ENCODE data around the gene TOGARAM2.

The TOGARAM2 gene

GRCh38 chr2:28995765-28996750 is 15.0 kb downstream of the TOGARAM2 start:
- TF ChIP-seq JUND (IDR thresholded peaks at IDR 0.05; ENCODE audit: low read depth) = no peak
- DNase-seq (ENCODE audit: low read depth in 1 of 2, low spot score in 1 of 2) = no peak
- in situ Hi-C loops (cut with HindIII; ENCODE audit: low pct_unique_long_range_greater_than_20kb, low sequenced_read_pairs) = no loop called here

GRCh38 chr2:28997237-28997846 is 16.2 kb downstream of the TOGARAM2 start:
- DNase-seq (ENCODE audit: low read depth in 1 of 2, low spot score in 1 of 2) = no peak
- in situ Hi-C loops (cut with HindIII; ENCODE audit: low pct_unique_long_range_greater_than_20kb, low sequenced_read_pairs) = no loop called here
- no peak for TF ChIP-seq JUND (IDR thresholded peaks at IDR 0.05; ENCODE audit: low read depth)

GRCh38 chr2:28997847-28998735 is 17.0 kb downstream of the TOGARAM2 start:
- no peak for DNase-seq (ENCODE audit: low read depth in 1 of 2, low spot score in 1 of 2)
- in situ Hi-C loops (cut with HindIII; ENCODE audit: low pct_unique_long_range_greater_than_20kb, low sequenced_read_pairs) = no loop called here
- no peak for TF ChIP-seq JUND (IDR thresholded peaks at IDR 0.05; ENCODE audit: low read depth)

- in situ Hi-C loops (cut with HindIII; ENCODE audit: low pct_unique_long_range_greater_than_20kb, low sequenced_read_pairs) = no loop called here
- TF ChIP-seq JUND (IDR thresholded peaks at IDR 0.05; ENCODE audit: low read depth) = no peak
- DNase-seq (ENCODE audit: low read depth in 1 of 2, low spot score in 1 of 2) = no peak
These were observed 19.4 kb downstream of the TOGARAM2 start for GRCh38 chr2:29000481-29000880.

- in situ Hi-C loops (cut with HindIII; ENCODE audit: low pct_unique_long_range_greater_than_20kb, low sequenced_read_pairs) = no loop called here
- TF ChIP-seq JUND (IDR thresholded peaks at IDR 0.05; ENCODE audit: low read depth) = no peak
- no peak for DNase-seq (ENCODE audit: low read depth in 1 of 2, low spot score in 1 of 2)
These were observed 19.9 kb downstream of the TOGARAM2 start for GRCh38 chr2:29000956-29001355.

GRCh38 chr2:29001806-29002205 is 20.7 kb downstream of the TOGARAM2 start:
- no peak for DNase-seq (ENCODE audit: low read depth in 1 of 2, low spot score in 1 of 2)
- no peak for TF ChIP-seq JUND (IDR thresholded peaks at IDR 0.05; ENCODE audit: low read depth)
- in situ Hi-C loops (cut with HindIII; ENCODE audit: low pct_unique_long_range_greater_than_20kb, low sequenced_read_pairs) = no loop called here

GRCh38 chr2:29004755-29005154 is 23.7 kb downstream of the TOGARAM2 start:
- TF ChIP-seq JUND (IDR thresholded peaks at IDR 0.05; ENCODE audit: low read depth) = no peak
- in situ Hi-C loops (cut with HindIII; ENCODE audit: low pct_unique_long_range_greater_than_20kb, low sequenced_read_pairs) = no loop called here

GRCh38 chr2:29005331-29005730 is 24.2 kb downstream of the TOGARAM2 start:
- in situ Hi-C loops (cut with HindIII; ENCODE audit: low pct_unique_long_range_greater_than_20kb, low sequenced_read_pairs) = no loop called here
- no peak for DNase-seq (ENCODE audit: low read depth in 1 of 2, low spot score in 1 of 2)
- TF ChIP-seq JUND (IDR thresholded peaks at IDR 0.05; ENCODE audit: low read depth) = no peak

More at GRCh38 chr2:29004755-29005154, 23.7 kb downstream of the TOGARAM2 start:
- no peak for DNase-seq (ENCODE audit: low read depth in 1 of 2, low spot score in 1 of 2)

- no peak for TF ChIP-seq JUND (IDR thresholded peaks at IDR 0.05; ENCODE audit: low read depth)
- DNase-seq (ENCODE audit: low read depth in 1 of 2, low spot score in 1 of 2) = no peak
- in situ Hi-C loops (cut with HindIII; ENCODE audit: low pct_unique_long_range_greater_than_20kb, low sequenced_read_pairs) = no loop called here
These were observed 25.2 kb downstream of the TOGARAM2 start for GRCh38 chr2:29006092-29006979.

- in situ Hi-C loops (cut with HindIII; ENCODE audit: low pct_unique_long_range_greater_than_20kb, low sequenced_read_pairs) = no loop called here
These were observed 25.8 kb downstream of the TOGARAM2 start for GRCh38 chr2:29006980-29007301.

GRCh38 chr2:29009270-29009669 is 28.2 kb downstream of the TOGARAM2 start:
- DNase-seq (ENCODE audit: low read depth in 1 of 2, low spot score in 1 of 2) = no peak
- TF ChIP-seq JUND (IDR thresholded peaks at IDR 0.05; ENCODE audit: low read depth) = no peak
- in situ Hi-C loops (cut with HindIII; ENCODE audit: low pct_unique_long_range_greater_than_20kb, low sequenced_read_pairs) = no loop called here

More at GRCh38 chr2:29006980-29007301, 25.8 kb downstream of the TOGARAM2 start:
- DNase-seq (ENCODE audit: low read depth in 1 of 2, low spot score in 1 of 2) = no peak
- no peak for TF ChIP-seq JUND (IDR thresholded peaks at IDR 0.05; ENCODE audit: low read depth)

Measured in T47D (cell line).